ENCODE results near the gene TRNP1.

DNA sequence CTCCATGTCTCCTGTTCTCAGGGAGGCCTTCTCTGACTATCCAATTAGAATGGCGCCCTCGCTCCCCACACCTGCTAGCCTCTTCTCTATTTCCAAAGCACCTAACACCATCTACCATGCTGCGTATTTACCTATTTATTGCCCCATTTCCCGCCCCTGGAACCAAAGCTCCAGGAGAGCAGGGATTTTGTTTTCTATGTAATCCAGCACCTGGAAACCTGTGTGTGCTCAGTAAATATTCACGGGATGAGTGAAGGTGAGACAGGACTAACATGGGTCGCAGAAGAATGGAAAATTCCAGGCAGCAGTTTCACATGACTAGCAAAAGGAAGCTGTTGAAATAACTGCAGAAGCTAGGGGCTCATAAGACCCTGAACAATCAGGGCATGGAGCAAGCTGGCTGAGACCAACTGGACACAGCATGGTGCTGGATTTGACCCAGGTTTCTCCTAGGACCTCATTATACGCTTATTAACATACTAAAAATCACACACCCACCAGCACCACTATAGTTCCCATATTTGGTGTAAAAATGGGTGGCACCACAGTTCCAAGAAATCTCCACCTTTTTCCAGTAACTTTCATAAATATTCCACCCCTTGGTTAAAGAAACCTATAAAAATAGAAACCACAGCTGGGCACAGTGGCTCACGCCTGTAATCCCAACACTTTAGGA lies 34.2 kb downstream of the TRNP1 start:
- TF ChIP-seq, protein P1, sequence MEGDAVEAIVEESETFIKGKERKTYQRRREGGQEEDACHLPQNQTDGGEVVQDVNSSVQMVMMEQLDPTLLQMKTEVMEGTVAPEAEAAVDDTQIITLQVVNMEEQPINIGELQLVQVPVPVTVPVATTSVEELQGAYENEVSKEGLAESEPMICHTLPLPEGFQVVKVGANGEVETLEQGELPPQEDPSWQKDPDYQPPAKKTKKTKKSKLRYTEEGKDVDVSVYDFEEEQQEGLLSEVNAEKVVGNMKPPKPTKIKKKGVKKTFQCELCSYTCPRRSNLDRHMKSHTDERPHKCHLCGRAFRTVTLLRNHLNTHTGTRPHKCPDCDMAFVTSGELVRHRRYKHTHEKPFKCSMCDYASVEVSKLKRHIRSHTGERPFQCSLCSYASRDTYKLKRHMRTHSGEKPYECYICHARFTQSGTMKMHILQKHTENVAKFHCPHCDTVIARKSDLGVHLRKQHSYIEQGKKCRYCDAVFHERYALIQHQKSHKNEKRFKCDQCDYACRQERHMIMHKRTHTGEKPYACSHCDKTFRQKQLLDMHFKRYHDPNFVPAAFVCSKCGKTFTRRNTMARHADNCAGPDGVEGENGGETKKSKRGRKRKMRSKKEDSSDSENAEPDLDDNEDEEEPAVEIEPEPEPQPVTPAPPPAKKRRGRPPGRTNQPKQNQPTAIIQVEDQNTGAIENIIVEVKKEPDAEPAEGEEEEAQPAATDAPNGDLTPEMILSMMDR (IDR thresholded peaks at IDR 0.05; ENCODE audit: low read depth, low read length), result no peak
- TF ChIP-seq POLR2A (IDR thresholded peaks at IDR 0.05; ENCODE audit: extremely low read depth, insufficient read length), result no peak

All from NB4 (cell line).